HUDEP-2 (cell line): ENCODE measurements around the gene CCDC192.
"Not testable (repeated sequence)": the region's sequence is repeated elsewhere in the genome, so short reads cannot be mapped to it uniquely, and the experiment has no call there.

Experiments
- DNase-seq, 76 experiments: peaks; one replicate each; lab custom pipeline; 2025; ENCODE audit not compliant: unreplicated experiment in 76 of 76; lab: John Stamatoyannopoulos, UW

Gene CCDC192

GRCh38 chr5:127839496-127840197, 136.5 kb downstream of the CCDC192 start:
- no peak for DNase-seq

GRCh38 chr5:127840198-127840524, 137.0 kb downstream of the CCDC192 start:
- no peak for DNase-seq

- DNase-seq: no peak
Observed at GRCh38 chr5:127840809-127841208, 137.6 kb downstream of the CCDC192 start.

- no peak for DNase-seq
Observed at GRCh38 chr5:127844581-127845021, 141.4 kb downstream of the CCDC192 start.

- no peak for DNase-seq
Observed at GRCh38 chr5:127846884-127847283, 143.7 kb downstream of the CCDC192 start.

- DNase-seq: not testable (repeated sequence)
Observed at GRCh38 chr5:127847641-127848040, 144.4 kb downstream of the CCDC192 start.

- no peak for DNase-seq
Observed at GRCh38 chr5:127848098-127848497, 144.9 kb downstream of the CCDC192 start.

GRCh38 chr5:127849408-127849807, 146.2 kb downstream of the CCDC192 start:
- no peak for DNase-seq

- DNase-seq: no peak
Observed at GRCh38 chr5:127849891-127850290, 146.7 kb downstream of the CCDC192 start.

GRCh38 chr5:127851964-127852363, 148.8 kb downstream of the CCDC192 start:
- no peak for DNase-seq

- DNase-seq: no peak
Observed at GRCh38 chr5:127854520-127854919, 151.3 kb downstream of the CCDC192 start.

- no peak for DNase-seq
Observed at GRCh38 chr5:127856292-127856691, 153.1 kb downstream of the CCDC192 start.

GRCh38 chr5:127858116-127858784, 155.1 kb downstream of the CCDC192 start:
- no peak for DNase-seq

- DNase-seq: no peak
Observed at GRCh38 chr5:127860291-127860690, 157.1 kb downstream of the CCDC192 start.

GRCh38 chr5:127863161-127863560, 160.0 kb downstream of the CCDC192 start:
- DNase-seq: no peak

- no peak for DNase-seq
Observed at GRCh38 chr5:127863610-127864395, 160.6 kb downstream of the CCDC192 start.

- DNase-seq: no peak
Observed at GRCh38 chr5:127864511-127864910, 161.3 kb downstream of the CCDC192 start.

GRCh38 chr5:127865273-127865672, 162.1 kb downstream of the CCDC192 start:
- no peak for DNase-seq

- DNase-seq: no peak
Observed at GRCh38 chr5:127867022-127867783, 164.0 kb downstream of the CCDC192 start.

GRCh38 chr5:127870914-127871313, 167.7 kb downstream of the CCDC192 start:
- peak in 1 of 76 experiments; percentile 1 for DNase-seq
